A375 (cell line): ENCODE data around the gene MMP21. TPM values are rescaled to one million over a fixed set of nuclear protein-coding genes. Genes with fewer than 3 reads are reported as not detected.

ENCODE experiments used
- small RNA-seq: library from RNA; depleted of rRNA; stranded (forward); fragments of <200 nt; gene quantifications from one replicate; pipeline ENCODE3, GENCODE V24; 2014
- total RNA-seq: library from RNA; depleted of rRNA; stranded (reverse); fragments of >200 nt; shearing (Covaris generic); gene quantifications from 2 replicates; pipeline ENCODE4 v1.2.3, GENCODE V29; 2014; rRNA removed

MMP21 gene
- 0.19 TPM in 1 of 2 replicates, not detected in the other for total RNA-seq

DNA sequence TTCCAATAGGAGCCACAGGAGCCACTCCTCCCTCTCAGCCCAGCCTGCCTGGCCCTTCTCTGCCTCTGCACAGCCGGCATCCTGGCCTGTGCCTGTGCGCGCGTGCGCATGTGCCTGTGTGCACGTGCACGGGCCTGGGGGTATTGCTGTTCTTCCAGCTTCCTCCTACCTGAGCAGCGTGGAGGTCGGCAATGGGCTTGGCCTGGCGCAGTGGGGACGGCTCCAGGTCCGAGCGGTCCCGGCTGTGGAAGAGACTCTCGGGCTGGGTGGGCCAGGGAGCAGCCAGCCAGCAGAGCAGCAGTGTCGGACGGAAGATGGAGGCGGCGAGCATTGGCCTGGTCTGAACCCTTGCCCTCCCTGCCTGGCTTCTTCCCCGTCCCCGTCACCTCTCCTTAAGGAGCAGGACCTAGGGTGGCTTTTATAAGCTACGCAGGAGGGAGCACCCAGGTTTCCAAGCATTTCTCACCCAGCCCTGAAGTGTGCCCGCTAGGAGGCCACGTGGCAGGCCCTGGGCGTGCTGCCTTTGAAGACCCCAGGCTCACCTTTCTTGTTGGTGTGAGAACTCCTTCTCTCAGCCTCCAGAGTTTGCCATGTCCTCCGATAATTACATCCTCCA lies at the start of gene MMP21:
Gene MMP21 (minus strand): TSS at position 331 of the 616 bp plus-strand sequence. CDS start 0 bp downstream, at position 331.

DNA sequence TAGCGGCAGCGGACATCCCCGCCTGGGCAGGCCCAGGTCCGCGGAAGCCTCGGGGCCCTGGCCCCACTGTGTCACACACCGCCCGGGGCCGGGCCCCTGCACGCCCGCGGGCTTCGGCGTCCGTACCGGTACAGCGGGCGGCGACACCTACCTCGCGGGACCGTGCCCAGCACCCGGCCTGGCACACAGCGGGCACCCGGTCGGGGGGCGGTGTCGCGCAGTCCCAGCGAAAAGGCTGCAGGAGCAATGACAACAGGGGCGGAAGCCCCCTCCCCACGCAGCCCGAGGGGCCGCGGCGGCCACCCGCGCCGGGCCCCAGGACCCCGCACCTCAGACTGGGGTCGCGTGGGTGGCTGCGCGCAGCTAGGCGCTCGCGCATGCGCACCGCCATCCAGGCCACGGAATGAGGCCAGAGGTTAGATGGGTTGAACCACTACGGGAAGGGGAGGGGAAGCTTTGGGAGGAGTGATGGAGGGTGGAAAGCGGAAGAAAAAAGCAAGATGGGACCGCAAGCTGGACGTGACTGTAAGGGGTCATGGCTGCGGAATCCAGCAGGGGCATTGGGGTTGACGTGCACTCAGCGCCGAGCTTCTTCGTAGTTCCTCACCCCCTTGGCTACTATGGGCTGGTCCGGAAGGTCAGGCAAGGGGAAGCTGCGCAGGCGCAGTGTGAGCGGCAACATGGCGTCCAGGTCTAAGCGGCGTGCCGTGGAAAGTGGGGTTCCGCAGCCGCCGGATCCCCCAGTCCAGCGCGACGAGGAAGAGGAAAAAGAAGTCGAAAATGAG lies 47.4 kb upstream of the MMP21 start, which contains the start of the genes BCCIP and UROS:
Gene BCCIP (plus strand): TSS at position 669 of the 785 bp plus-strand sequence. CDS start 12 bp downstream, at position 681.
Gene UROS (minus strand): TSS at position 381 of the 785 bp plus-strand sequence. CDS start 6,759 bp downstream, outside the sequence.

DNA sequence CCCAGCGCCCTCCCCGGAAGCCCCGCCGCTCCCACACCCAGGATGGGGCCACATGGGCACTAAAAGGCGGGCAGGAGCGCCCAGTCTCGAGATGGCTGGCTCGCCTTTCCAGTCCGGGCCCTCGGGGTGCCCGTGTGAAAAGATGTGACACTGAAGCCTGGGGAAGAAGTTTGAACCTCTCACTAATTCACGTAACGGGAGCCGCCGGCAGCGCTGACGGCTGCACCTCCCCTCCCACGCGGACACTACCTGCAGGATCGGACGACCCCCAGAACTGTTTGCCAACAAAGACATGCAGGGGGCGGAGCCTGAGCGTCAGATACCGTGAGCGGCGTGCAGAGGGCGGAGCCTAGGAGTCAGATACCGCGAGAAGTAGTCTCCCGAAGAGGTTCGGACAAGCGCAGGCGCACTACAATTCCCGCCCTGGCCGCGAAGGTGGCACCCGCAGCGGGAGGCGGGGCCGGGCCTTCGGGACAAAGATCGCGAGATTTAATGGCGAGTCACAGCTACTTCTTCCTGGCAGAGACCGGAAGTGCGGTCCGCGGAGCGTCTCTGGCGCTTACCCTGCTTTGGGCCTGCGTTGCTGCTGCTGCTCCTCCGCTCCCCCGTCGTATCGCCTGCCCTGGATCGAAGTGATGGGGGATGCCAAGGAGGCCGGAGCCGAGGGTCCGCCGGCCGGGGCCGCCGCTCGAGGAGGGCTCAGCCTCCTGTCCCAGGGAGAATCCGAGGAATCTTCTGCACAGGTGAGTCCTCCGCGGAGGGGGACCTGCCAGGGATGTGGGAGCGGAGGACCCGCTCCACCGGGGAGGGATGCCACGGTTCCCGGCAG lies 56.2 kb downstream of the MMP21 start, which contains the start of gene EDRF1:
Gene EDRF1 (plus strand): TSS at position 537 of the 829 bp plus-strand sequence. CDS start 99 bp downstream, at position 636.

Small RNAs within 50 kb of the gene (small RNA-seq; reads per million reads assigned to genes)
- not detected for gene MIR4484

Other genes with a start within 250 kb of the MMP21 start
- gene TEX36, start 92.7 kb downstream of the MMP21 start, total RNA-seq = 0.27 and 0.30 TPM in 2 replicates
- gene EDRF1, start 56.1 kb downstream of the MMP21 start, total RNA-seq = 32.2 and 33.2 TPM in 2 replicates
- 60.1 and 65.3 TPM in 2 replicates for gene UROS, start 47.4 kb upstream of the MMP21 start, total RNA-seq
- gene BCCIP, start 47.7 kb upstream of the MMP21 start, total RNA-seq = 59.4 and 70.7 TPM in 2 replicates
- gene DHX32, start 105.5 kb upstream of the MMP21 start, total RNA-seq = 30.8 and 32.1 TPM in 2 replicates
- gene FANK1, start 120.7 kb upstream of the MMP21 start, total RNA-seq = 0.85 and 2.8 TPM in 2 replicates